A549 (cell line): ENCODE results near the gene BNC2. TPM values are rescaled to one million over a fixed set of nuclear protein-coding genes. Genes with fewer than 3 reads are reported as not detected.
A peak's percentile ranks its signal among the peaks of the same experiment; 100 is the strongest.

Experiments used
- ATAC-seq, 2 experiments: fragments of 200-7000 bp in 1 of 2; fragments of >200 bp in 1 of 2; cut with Nextera tagmentation in 1 of 2; cut with Tn5 transposase in 1 of 2; 3 replicates each; pipeline versions ENCODE4 v1.8.0 to v1.9.1; 2018 to 2020; ENCODE audit warnings: mild to moderate bottlenecking in 1 of 2, moderate library complexity in 1 of 2
- CTCF ChIA-PET: fragments of 300-600 bp; sonication (Branson Sonifier 250); formaldehyde crosslinking; extraction: SDS; loops from one replicate; lab custom pipeline; 2021; ENCODE audit warnings: antibody characterized with exemption, inconsistent platforms; lab: Yijun Ruan, JAX
- POLR2A ChIA-PET: fragments of 350-600 bp; formaldehyde crosslinking; extraction: SDS; loops from one replicate; lab custom pipeline; 2021; ENCODE audit warnings: antibody characterized with exemption, inconsistent platforms; lab: Yijun Ruan, JAX
- DNase-seq, 2 experiments: peaks; one replicate each; pipeline versions ENCODE4 v3.0.0 to v3.0.0-alpha.2; 2011 to 2016; ENCODE audit warnings: low read depth in 1 of 2, low spot score in 1 of 2
- FAIRE-seq: peaks from 2 replicates; lab custom pipeline; 2011; peaks lifted over from hg19 to GRCh38; lab: Jason Lieb, UNC
- H3K27ac ChIP-seq, 2 experiments: fragments of >200 bp; sonication (Bioruptor Twin); formaldehyde crosslinking; 3 replicates each; pipeline ENCODE4 v1.5.1; 2016 to 2017
- H3K4me1 ChIP-seq: fragments of >200 bp; sonication (Bioruptor Twin); formaldehyde crosslinking; 3 replicates; pipeline ENCODE4 v1.6.1; 2016
- H3K4me2 ChIP-seq: fragments of >200 bp; sonication (Bioruptor Twin); formaldehyde crosslinking; 3 replicates; pipeline ENCODE4 v1.6.1; 2016
- H3K4me3 ChIP-seq: fragments of >200 bp; sonication (Bioruptor Twin); formaldehyde crosslinking; 3 replicates; pipeline ENCODE4 v1.5.1; 2016
- H3K9me3 ChIP-seq: fragments of >200 bp; sonication (Bioruptor Twin); formaldehyde crosslinking; 3 replicates; pipeline ENCODE4 v1.6.1; 2016
- BCL3 ChIP-seq: fragments of >200 bp; sonication (Bioruptor Twin); formaldehyde crosslinking; IDR thresholded peaks from 3 replicates; pipeline ENCODE4 v1.6.1; 2016
- CBX8 ChIP-seq: fragments of 200-600 bp; sonication (generic); IDR thresholded peaks from 2 replicates; pipeline ENCODE4 v1.6.1; 2016
- CHD2 ChIP-seq: fragments of 150-350 bp; IDR thresholded peaks from 2 replicates; pipeline ENCODE4 v1.6.1; 2014; ENCODE audit warnings: low read length; ENCODE audit not compliant: partially characterized antibody
- EHF ChIP-seq: fragments of 250-450 bp; sonication (Bioruptor Pico); IDR thresholded peaks from 2 replicates; pipeline ENCODE4 v1.5.0; 2020; ENCODE audit warnings: mild to moderate bottlenecking
- EP300 ChIP-seq, 2 experiments: fragments of >200 bp; sonication (Bioruptor Twin); formaldehyde crosslinking; IDR thresholded peaks; 2 replicates in 1 of 2; 3 replicates in 1 of 2; pipeline ENCODE4 v1.6.1; 2016 to 2017
- FOSL2 ChIP-seq, 2 experiments: fragments of 450-650 bp in 1 of 2; fragments of >200 bp in 1 of 2; sonication (Bioruptor Twin) in 1 of 2; formaldehyde crosslinking; IDR thresholded peaks; 2 replicates each; pipeline versions ENCODE4 v1.5.0 to v1.6.1; 2016 to 2020; ENCODE audit warnings: mild to moderate bottlenecking in 1 of 2, moderate library complexity in 1 of 2
- FOXS1 ChIP-seq: fragments of 250-450 bp; sonication (Bioruptor Pico); IDR thresholded peaks from 2 replicates; pipeline ENCODE4 v1.5.0; 2020; ENCODE audit warnings: mild to moderate bottlenecking, moderate library complexity
- GATA3 ChIP-seq: IDR thresholded peaks from 2 replicates; pipeline ENCODE4 v1.6.1; 2012; ENCODE audit warnings: borderline replicate concordance
- HES2 ChIP-seq: fragments of >200 bp; sonication (Bioruptor Twin); formaldehyde crosslinking; IDR thresholded peaks from 2 replicates; pipeline ENCODE4 v1.6.1; 2016
- HEYL ChIP-seq: fragments of 250-450 bp; sonication (Bioruptor Pico); IDR thresholded peaks from 2 replicates; pipeline ENCODE4 v1.8.0; 2021; ENCODE audit warnings: mild to moderate bottlenecking, moderate library complexity
- KDM1A ChIP-seq: fragments of 200-600 bp; sonication (generic); IDR thresholded peaks from 2 replicates; pipeline ENCODE4 v1.6.1; 2016; ENCODE audit warnings: low read depth, mild to moderate bottlenecking
- KDM5A ChIP-seq: fragments of 200-600 bp; sonication (generic); IDR thresholded peaks from 2 replicates; pipeline ENCODE4 v1.6.1; 2016; ENCODE audit warnings: antibody characterized with exemption, mild to moderate bottlenecking
- MAZ ChIP-seq: fragments of 150-350 bp; IDR thresholded peaks from 2 replicates; pipeline ENCODE4 v1.6.1; 2014; ENCODE audit warnings: antibody characterized with exemption, low read depth, low read length, borderline replicate concordance
- NFE2L2 ChIP-seq: fragments of 150-350 bp; conservative IDR thresholded peaks from 2 replicates; pipeline ENCODE4 v1.6.1; 2014; ENCODE audit warnings: low read length
- NR3C1 ChIP-seq: fragments of >200 bp; sonication (Bioruptor Twin); formaldehyde crosslinking; IDR thresholded peaks from 3 replicates; pipeline ENCODE4 v1.6.1; 2017
- PHF8 ChIP-seq: fragments of 200-600 bp; sonication (generic); IDR thresholded peaks from 2 replicates; pipeline ENCODE4 v1.6.1; 2016; ENCODE audit warnings: low read depth, mild to moderate bottlenecking, antibody characterized with exemption, moderate library complexity, borderline replicate concordance
- POLR2A ChIP-seq: IDR thresholded peaks from 2 replicates; pipeline ENCODE4 v1.6.1; 2012; ENCODE audit warnings: mild to moderate bottlenecking, low read length
- RAD21 ChIP-seq, 2 experiments: fragments of >200 bp in 1 of 2; sonication (Bioruptor Twin) in 1 of 2; formaldehyde crosslinking in 1 of 2; IDR thresholded peaks in 1 of 2; conservative IDR thresholded peaks in 1 of 2; 2 replicates in 1 of 2; 3 replicates in 1 of 2; pipeline ENCODE4 v1.6.1; 2012 to 2018; ENCODE audit warnings: inconsistent platforms in 1 of 2
- RARB ChIP-seq: fragments of 250-450 bp; sonication (Bioruptor Pico); IDR thresholded peaks from 2 replicates; pipeline ENCODE4 v1.8.0; 2021; ENCODE audit warnings: mild to moderate bottlenecking, moderate library complexity
- RCOR1 ChIP-seq: fragments of 150-350 bp; IDR thresholded peaks from 2 replicates; pipeline ENCODE4 v1.6.1; 2014; ENCODE audit warnings: antibody characterized with exemption, low read length, low read depth
- SMC3 ChIP-seq: fragments of >200 bp; sonication (Bioruptor Twin); formaldehyde crosslinking; IDR thresholded peaks from 3 replicates; pipeline ENCODE4 v1.6.1; 2018; ENCODE audit warnings: inconsistent platforms
- TP53 ChIP-seq: fragments of 250-450 bp; sonication (Bioruptor Pico); IDR thresholded peaks from 2 replicates; pipeline ENCODE4 v1.5.0; 2021; ENCODE audit warnings: mild to moderate bottlenecking, moderate library complexity
- USF2 ChIP-seq: fragments of 450-650 bp; IDR thresholded peaks from 2 replicates; pipeline ENCODE4 v1.6.1; 2014; ENCODE audit warnings: antibody characterized with exemption
- ZSCAN20 ChIP-seq: fragments of 250-450 bp; sonication (Bioruptor Pico); IDR thresholded peaks from 2 replicates; pipeline ENCODE4 v1.8.0; 2022; ENCODE audit warnings: mild to moderate bottlenecking, moderate library complexity
- WGBS: methylation state at CpG from one replicate; pipeline ENCODE4 v1.1.6; 2017; ENCODE audit errors: missing lambda C conversion rate; 5-methylcytosine and 5-hydroxymethylcytosine counted together
- polyA plus RNA-seq, 4 experiments: library from polyadenylated mRNA; depleted of rRNA in 3 of 4; stranded (reverse); fragments of >200 nt; fragmentation: RNase III in 1 of 4; extraction: RNeasy Plus Mini Kit Qiagen cat#74134 plus additional on column Dnase treatment in 1 of 4; gene quantifications; 2 replicates in 3 of 4; 3 replicates in 1 of 4; pipeline ENCODE4 v1.2.3, GENCODE V29; 2011 to 2017
- TF ChIP-seq, protein P1 (sequence below): fragments of 250-450 bp; sonication (Bioruptor Pico); IDR thresholded peaks from 2 replicates; pipeline ENCODE4 v1.5.0; 2021; ENCODE audit warnings: mild to moderate bottlenecking, moderate library complexity, borderline replicate concordance
- TF ChIP-seq, protein P2 (sequence below): IDR thresholded peaks from 2 replicates; pipeline ENCODE4 v1.6.1; 2012

The BNC2 gene
- polyA plus RNA-seq, 2 of the 4 experiments (the other 2 are of a cell fraction), result 6.2 to 7.5 TPM

- no peak for TF ChIP-seq HES2
- no peak for TF ChIP-seq CHD2
- no peak for TF ChIP-seq PHF8
- no peak for TF ChIP-seq RARB (CRISPR knock-in tag)
- no peak; the same call in 2 of the 3 replicates for TF ChIP-seq SMC3
- peak; percentile 46; the same call in 1 of the 2 replicates for TF ChIP-seq FOSL2 (IDR thresholded peaks at IDR 0.05)
- TF ChIP-seq FOSL2 (CRISPR knock-in tag; IDR thresholded peaks at IDR 0.05), result peak; percentile 85
- no peak for TF ChIP-seq ZSCAN20 (CRISPR knock-in tag)
- 0 out of 5 replicates have a peak, but pooled peaks have one; percentile 7 to 13 for TF ChIP-seq RAD21 (conservative IDR thresholded peaks at IDR 0.05 in 1 of 2, IDR thresholded peaks at IDR 0.05 in 1 of 2)
- TF ChIP-seq, protein P1, sequence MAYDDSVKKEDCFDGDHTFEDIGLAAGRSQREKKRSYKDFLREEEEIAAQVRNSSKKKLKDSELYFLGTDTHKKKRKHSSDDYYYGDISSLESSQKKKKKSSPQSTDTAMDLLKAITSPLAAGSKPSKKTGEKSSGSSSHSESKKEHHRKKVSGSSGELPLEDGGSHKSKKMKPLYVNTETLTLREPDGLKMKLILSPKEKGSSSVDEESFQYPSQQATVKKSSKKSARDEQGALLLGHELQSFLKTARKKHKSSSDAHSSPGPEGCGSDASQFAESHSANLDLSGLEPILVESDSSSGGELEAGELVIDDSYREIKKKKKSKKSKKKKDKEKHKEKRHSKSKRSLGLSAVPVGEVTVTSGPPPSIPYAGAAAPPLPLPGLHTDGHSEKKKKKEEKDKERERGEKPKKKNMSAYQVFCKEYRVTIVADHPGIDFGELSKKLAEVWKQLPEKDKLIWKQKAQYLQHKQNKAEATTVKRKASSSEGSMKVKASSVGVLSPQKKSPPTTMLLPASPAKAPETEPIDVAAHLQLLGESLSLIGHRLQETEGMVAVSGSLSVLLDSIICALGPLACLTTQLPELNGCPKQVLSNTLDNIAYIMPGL (CRISPR knock-in tag), result no peak
- TF ChIP-seq KDM1A, result no peak
- ATAC-seq (peak; percentile 94 to 96), DNase-seq (peak; percentile 49 to 62), FAIRE-seq (peak; percentile 68)
- Histone ChIP-seq H3K9me3 (no peaks in the 10 kb centered on the region), H3K4me1 (peaks cover 30% of the 10 kb centered on the region), H3K27ac (peak overlapping the region; percentile 61 to 82), H3K4me3 (0 out of 3 replicates have a peak overlapping the region, but pooled peaks have one; percentile 21), H3K4me2 (peak overlapping the region; percentile 88)
- POLR2A ChIA-PET, result no interaction called here
- 11% methylated on average over 13 of the region's 13 CpGs for WGBS
- CTCF ChIA-PET, result interaction anchor here (0.9 kb wide), 1 partner anchor 423 kb away, joined by 3 read pairs; no protein-coding TSS in a partner anchor
These were observed 243.8 kb downstream of the BNC2 start for GRCh38 chr9:16626577-16627130.

GRCh38 chr9:16625811-16626210 lies 244.7 kb downstream of the BNC2 start:
- ATAC-seq, result peak in 1 of 2 experiments; percentile 44; a peak in 3 of 6 replicates
- H3K4me1 ChIP-seq, result peaks cover 30% of the 10 kb centered on the region
- no peak overlapping the region for H3K4me3 ChIP-seq
- H3K27ac ChIP-seq, result peak overlapping the region; percentile 61 to 82; a peak in 5 of 6 replicates
- CTCF ChIA-PET, result no interaction called here
- no peak for TF ChIP-seq HES2
- TF ChIP-seq NFE2L2, result no peak
- TF ChIP-seq USF2, result no peak
- TF ChIP-seq, all 56 proteins: peak for 0
- POLR2A ChIA-PET, result no interaction called here
- FAIRE-seq, result no peak
- no peak for DNase-seq
- 95% methylated on average over 1 of the region's 1 CpG for WGBS
- H3K4me2 ChIP-seq, result peak overlapping the region; percentile 88
- no peaks in the 10 kb centered on the region for H3K9me3 ChIP-seq

DNA sequence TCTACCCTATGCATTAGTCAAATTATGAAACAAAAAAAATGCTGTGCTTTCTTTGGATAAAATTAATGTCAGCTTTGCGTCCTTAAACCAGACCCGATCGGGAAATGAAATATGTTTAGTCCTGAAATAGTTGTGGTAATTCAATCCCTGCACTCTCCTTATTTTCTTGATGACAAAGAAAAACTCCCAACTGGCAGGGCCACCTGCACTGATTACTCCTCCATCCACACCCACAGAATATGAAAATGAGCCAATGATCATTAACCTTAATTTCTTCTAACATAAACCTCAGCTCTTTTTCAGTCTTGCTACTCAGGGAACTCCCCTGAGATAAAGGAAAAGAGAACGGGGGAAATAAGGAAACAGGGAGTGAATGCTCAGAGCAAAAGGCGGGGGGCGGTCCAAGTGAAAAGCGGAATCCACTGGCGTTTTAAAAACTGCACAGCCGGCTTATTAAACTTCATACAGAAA lies 245.3 kb downstream of the BNC2 start:
- peak overlapping the region in 1 of 2 experiments; percentile 82; a peak in 3 of 6 replicates for H3K27ac ChIP-seq
- TF ChIP-seq USF2 (no peak), NR3C1 (no peak), RARB (CRISPR knock-in tag) (no peak), HEYL (no peak), KDM1A (no peak), GATA3 (no peak), MAZ (no peak), BCL3 (no peak), POLR2A (no peak), EHF (CRISPR knock-in tag) (no peak), TP53 (CRISPR knock-in tag) (no peak), KDM5A (no peak), FOXS1 (no peak), CBX8 (no peak), EP300 (IDR thresholded peaks at IDR 0.05) (no peak), RCOR1 (no peak)
- TF ChIP-seq, protein P2, sequence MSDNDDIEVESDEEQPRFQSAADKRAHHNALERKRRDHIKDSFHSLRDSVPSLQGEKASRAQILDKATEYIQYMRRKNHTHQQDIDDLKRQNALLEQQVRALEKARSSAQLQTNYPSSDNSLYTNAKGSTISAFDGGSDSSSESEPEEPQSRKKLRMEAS, result no peak
- TF ChIP-seq, all 56 proteins: peak for 0
- peak overlapping the region; percentile 88 for H3K4me2 ChIP-seq
- CTCF ChIA-PET, result no interaction called here
- 93% methylated on average over 9 of the region's 9 CpGs for whole genome bisulfite sequencing
- H3K4me3 ChIP-seq, result no peak overlapping the region
- DNase-seq (no peak), ATAC-seq (no peak), FAIRE-seq (no peak)
- H3K9me3 ChIP-seq, result no peaks in the 10 kb centered on the region
- peaks cover 31% of the 10 kb centered on the region for H3K4me1 ChIP-seq
- POLR2A ChIA-PET, result no interaction called here
